ENCODE measurements around the gene MROH8. TPM values are rescaled to one million over a fixed set of nuclear protein-coding genes. Genes with fewer than 3 reads are reported as not detected.

Gene MROH8
- total RNA-seq: 8.4 TPM

GRCh38 chr20:37178839-37179682 lies at the start of gene MROH8, which contains the start of gene RPN2:
TSS of gene MROH8 (minus strand) at chr20:37179548.
TSS of gene RPN2 (plus strand) at chr20:37179330. CDS start at chr20:37179357, 27 bp downstream.

DNA sequence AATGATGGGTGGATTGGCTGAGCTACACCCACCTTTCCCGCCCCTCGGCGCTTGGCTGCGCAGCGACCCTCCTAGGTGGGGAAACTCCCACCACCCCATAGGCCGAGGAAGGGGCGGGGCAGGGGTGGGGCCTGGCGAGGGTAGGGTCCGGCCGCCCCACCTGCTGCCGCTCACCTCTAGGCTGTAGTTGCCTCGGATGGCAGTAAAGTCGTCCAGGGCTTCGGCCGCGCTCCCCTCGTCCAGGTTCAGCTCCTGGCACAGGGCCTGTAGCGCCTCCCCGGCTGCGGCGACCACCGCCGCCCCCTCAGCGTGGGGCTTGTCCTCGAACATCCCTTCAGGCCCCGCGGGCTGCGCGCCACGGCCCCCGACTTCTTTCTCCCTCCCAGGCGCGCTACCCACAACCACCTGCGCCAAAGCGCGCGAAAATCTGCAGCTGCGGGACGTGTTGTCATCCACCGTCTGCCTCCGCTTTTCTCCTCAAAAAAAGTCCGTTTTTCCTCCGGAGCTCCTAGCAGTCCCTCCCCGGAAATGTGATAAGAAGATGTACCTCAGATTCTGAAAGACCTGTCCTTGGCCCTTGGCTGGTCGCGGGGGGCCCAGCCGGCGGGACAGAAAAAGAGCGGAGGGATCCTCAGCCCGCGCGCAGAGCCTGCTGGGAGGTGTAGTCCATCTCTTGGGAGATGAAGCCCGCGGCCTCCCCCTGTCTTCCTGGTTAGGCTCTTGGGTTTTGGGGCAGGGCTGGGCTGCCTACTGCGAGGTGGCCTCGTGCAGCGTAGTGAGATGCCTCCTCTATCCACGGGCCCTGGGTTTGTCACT lies 83.5 kb downstream of the MROH8 start, which contains the start of gene RBL1:
RBL1 (minus strand) TSS at position 399 of the 816 bp plus-strand sequence; CDS start at position 330, 69 bp downstream.

Other genes with a start within 250 kb of the MROH8 start
- gene SAMHD1, start 227.8 kb downstream of the MROH8 start, total RNA-seq: 42.3 TPM
- 25.1 TPM for gene RBL1, start 83.6 kb downstream of the MROH8 start, total RNA-seq
- 147 TPM for gene RPN2, start 218 bp downstream of the MROH8 start, total RNA-seq
- not detected for gene GHRH, start 82.3 kb upstream of the MROH8 start, total RNA-seq
- 27.9 TPM for gene MANBAL, start 110.1 kb upstream of the MROH8 start, total RNA-seq
- gene SRC, start 166.6 kb upstream of the MROH8 start, total RNA-seq: 43.6 TPM